Small intestine (tissue), 7 donors: ENCODE data around the gene DNMT3L. TPM values are rescaled to one million over a fixed set of nuclear protein-coding genes. Genes with fewer than 3 reads are reported as not detected.

Source experiments
- DNase-seq, 2 donors: peaks; one replicate each; pipeline versions ENCODE4 v3.0.0 to v3.0.0-alpha.2; 2013
- FAIRE-seq: peaks from 2 replicates; lab custom pipeline; 2012; peaks lifted over from hg19 to GRCh38; lab: Jason Lieb, UNC
- H3K27ac ChIP-seq, 3 donors: one replicate each; pipeline ENCODE4 v1.5.1; 2013; ENCODE audit warnings: low read length in 2 of 3, mild to moderate bottlenecking in 2 of 3, control low read depth in 1 of 3, inconsistent platforms in 1 of 3, low read depth in 1 of 3, moderate library complexity in 1 of 3
- H3K27me3 ChIP-seq, 3 donors: one replicate each; pipeline ENCODE4 v1.6.1; 2013; ENCODE audit warnings: low read length in 3 of 3, inconsistent platforms in 1 of 3; ENCODE audit not compliant: control insufficient read depth in 3 of 3, insufficient read depth in 3 of 3
- H3K36me3 ChIP-seq, 3 donors: one replicate each; pipeline ENCODE4 v1.6.1; 2013; ENCODE audit warnings: low read length in 3 of 3, inconsistent platforms in 1 of 3, low read depth in 1 of 3, mild to moderate bottlenecking in 1 of 3, moderate library complexity in 1 of 3; ENCODE audit not compliant: control insufficient read depth in 3 of 3, insufficient read depth in 2 of 3
- H3K4me1 ChIP-seq, 3 donors: one replicate each; pipeline ENCODE4 v1.6.1; 2013; ENCODE audit warnings: low read length in 2 of 3, inconsistent platforms in 1 of 3, low read depth in 1 of 3, mild to moderate bottlenecking in 1 of 3, moderate library complexity in 1 of 3; ENCODE audit not compliant: control insufficient read depth in 3 of 3, insufficient read depth in 2 of 3
- H3K4me3 ChIP-seq, 3 donors: one replicate each; pipeline ENCODE4 v1.5.1; 2013; ENCODE audit warnings: low read length in 3 of 3, control low read depth in 1 of 3, inconsistent platforms in 1 of 3, low read depth in 1 of 3, mild to moderate bottlenecking in 1 of 3, moderate library complexity in 1 of 3
- H3K9me3 ChIP-seq, 2 donors: one replicate each; pipeline ENCODE4 v1.6.1; 2013; ENCODE audit warnings: low read depth in 1 of 2, low read length in 1 of 2; ENCODE audit not compliant: control insufficient read depth in 2 of 2, insufficient read depth in 1 of 2
- WGBS, 3 donors: extraction: QIAGEN DNeasy Blood & Tissue Kit; methylation state at CpG; one replicate each; pipeline ENCODE4 v1.1.7; 2013; 5-methylcytosine and 5-hydroxymethylcytosine counted together
- polyA plus RNA-seq, 4 donors: library from polyadenylated mRNA; stranded (reverse) in 3 of 4; unstranded in 1 of 4; fragments of 200-250 nt in 3 of 4; fragments of 120-200 nt in 1 of 4; gene quantifications; one replicate each; pipeline versions ENCODE4 v1.2.1 to v1.2.3, GENCODE V29; 2013
- donor health status: healthy with polysubstance abuse.
- donor health status: control.
- donor health status: control.
- donor health status: Bipolar disorder and iron deficiency.
- donor health status: healthy.

The DNMT3L gene
- polyA plus RNA-seq, 4 donors, result 0.07 TPM; not detected in 3

DNA sequence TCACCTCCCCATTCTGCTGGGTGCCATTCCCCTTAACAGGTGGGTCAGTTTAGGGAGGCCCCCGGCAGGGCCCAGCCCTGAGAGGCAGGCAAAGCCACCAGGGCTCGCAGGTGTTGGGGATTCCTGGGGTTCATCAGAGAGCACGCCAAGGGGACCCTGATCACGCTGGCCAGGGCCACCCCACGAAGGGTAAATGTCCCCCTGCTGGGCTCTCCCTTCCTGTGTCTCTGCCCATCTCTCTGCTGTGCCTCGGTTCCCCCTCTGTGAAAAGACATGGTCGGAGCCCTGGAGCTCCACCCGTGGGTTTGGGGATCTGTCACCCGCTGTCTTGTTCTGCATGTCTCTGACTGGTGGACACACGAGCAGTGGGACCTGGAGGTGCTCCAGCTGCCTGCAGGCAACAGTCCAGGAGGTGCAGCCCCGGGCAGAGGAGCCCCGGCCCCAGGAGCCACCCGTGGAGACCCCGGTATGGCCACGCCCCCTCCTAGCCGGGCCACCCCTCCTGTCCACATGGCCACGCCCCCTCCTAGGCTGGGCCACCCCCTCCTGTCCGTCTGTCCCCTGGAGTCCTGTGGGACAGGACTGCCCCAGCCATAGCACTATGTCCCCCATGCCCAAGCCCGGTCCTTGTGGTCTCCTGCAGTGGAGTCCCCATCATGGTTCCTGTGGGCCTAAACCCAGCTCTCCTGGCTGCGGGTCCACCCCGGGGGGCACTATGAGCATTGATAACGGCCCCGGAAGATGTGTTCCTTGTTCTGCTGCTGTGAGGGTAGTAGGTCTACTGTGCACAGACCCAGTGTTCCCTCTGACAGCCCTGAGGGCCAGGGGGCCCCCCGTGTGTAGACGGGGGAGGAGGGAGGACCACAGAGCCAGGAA, 30.5 kb upstream of the DNMT3L start:
- WGBS, 3 donors, result 53 to 65% (median 60%) methylated on average over 20 to 25 of the region's 25 CpGs

DNA sequence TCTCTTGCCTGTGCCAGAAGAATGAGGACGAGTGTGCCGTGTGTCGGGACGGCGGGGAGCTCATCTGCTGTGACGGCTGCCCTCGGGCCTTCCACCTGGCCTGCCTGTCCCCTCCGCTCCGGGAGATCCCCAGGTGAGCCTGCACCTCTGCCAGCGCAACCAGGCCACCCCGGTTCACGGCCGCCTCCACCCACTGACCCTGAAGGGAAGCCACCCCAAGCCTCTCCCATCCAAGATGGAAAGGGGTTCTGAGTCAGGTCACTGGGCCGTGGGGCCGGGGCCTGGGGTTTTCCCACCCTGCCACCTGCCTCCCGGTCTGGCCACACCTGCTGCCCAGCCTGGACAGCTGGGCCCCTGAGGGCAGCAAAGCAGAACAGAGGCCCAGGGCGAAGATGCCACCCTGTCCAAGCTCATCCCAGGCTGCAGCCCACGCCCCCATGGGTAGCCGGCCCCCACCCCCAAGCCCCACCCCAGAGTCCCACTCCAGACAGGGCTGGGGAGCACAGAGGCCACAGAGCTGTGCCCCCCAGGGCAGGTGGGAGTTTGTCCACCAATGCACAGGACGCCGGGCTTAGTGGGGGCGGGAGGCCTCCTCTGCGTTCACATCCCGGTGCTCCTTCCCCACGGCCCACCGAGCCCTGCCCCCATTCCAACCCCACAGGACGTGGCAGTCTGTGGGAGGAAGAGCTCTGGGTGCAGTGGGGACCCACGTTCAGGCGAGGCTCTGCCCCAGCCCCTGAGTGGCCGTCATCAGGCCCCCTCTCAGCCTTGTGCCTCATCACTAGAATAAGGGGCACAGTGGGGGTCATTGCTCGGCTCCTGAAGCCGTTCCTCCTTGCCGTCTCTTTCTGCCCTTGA, 29.6 kb upstream of the DNMT3L start:
- DNase-seq (no peak), FAIRE-seq (no peak)
- peaks cover 0 to 12% (median 0%) of the 10 kb centered on the region in 3 donors for H3K4me1 ChIP-seq
- no peaks in the 10 kb centered on the region for H3K36me3 ChIP-seq
- no peak overlapping the region for H3K4me3 ChIP-seq
- peaks cover 0 to 8% (median 0%) of the 10 kb centered on the region in 3 donors for H3K27me3 ChIP-seq
- H3K9me3 ChIP-seq, result no peaks in the 10 kb centered on the region
- WGBS, 3 donors, result 67 to 83% (median 75%) methylated on average over 31 to 33 of the region's 33 CpGs
- H3K27ac ChIP-seq, result no peak overlapping the region

More for the DNA sequence above, 30.5 kb upstream of the DNMT3L start:
- no peaks in the 10 kb centered on the region for H3K36me3 ChIP-seq
- H3K9me3 ChIP-seq, result no peaks in the 10 kb centered on the region
- H3K4me3 ChIP-seq, result no peak overlapping the region
- no peak overlapping the region for H3K27ac ChIP-seq
- no peak for FAIRE-seq
- DNase-seq, result no peak
- no peaks in the 10 kb centered on the region for H3K27me3 ChIP-seq
- H3K4me1 ChIP-seq, result peaks cover 0 to 12% (median 0%) of the 10 kb centered on the region in 3 donors

DNA sequence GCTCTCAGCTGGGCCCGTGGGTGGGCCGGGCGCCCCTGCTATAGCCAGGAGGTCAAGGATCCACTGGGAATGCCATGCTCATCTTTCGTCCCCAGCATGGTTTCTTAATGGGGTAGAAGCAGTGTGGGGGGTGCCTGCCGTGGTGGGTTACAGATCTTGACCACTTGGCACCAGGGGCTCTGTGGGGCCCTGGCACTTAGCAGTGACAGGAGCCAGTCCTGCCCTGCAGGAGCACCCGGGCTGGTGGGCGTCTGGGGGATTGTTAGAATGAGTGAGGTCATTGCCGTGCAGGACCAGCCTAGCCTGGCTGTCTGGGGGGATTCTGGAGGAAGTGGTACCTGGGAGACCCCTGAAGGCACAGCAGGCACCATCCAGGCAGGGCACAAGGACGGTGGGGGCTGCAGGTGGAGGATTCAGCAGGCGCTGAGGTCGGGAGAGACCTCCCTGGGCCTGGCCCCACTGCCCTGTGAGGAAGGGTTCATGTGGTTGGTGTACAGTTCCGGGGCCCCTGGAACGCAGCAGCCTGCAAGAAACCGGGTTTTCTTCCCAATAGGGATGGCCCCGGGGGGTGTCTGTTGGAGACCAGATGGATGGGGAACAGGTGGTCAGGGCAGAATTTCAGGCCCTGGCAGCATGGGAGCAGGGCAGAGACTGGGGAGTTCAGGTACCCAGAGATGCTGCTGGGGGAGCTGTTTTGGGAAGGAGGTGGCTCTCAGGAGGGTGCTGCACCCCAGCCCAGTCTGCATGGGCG, 28.8 kb upstream of the DNMT3L start:
- H3K9me3 ChIP-seq, result no peaks in the 10 kb centered on the region
- WGBS, 3 donors, result 81 to 83% (median 82%) methylated on average over 16 of the region's 16 CpGs
- DNase-seq (no peak), FAIRE-seq (no peak)
- no peak overlapping the region for H3K27ac ChIP-seq
- peaks cover 0 to 9% (median 0%) of the 10 kb centered on the region in 3 donors for H3K4me1 ChIP-seq
- no peaks in the 10 kb centered on the region for H3K36me3 ChIP-seq
- no peak overlapping the region for H3K4me3 ChIP-seq
- H3K27me3 ChIP-seq, result peaks cover 0 to 10% (median 0%) of the 10 kb centered on the region in 3 donors

DNA sequence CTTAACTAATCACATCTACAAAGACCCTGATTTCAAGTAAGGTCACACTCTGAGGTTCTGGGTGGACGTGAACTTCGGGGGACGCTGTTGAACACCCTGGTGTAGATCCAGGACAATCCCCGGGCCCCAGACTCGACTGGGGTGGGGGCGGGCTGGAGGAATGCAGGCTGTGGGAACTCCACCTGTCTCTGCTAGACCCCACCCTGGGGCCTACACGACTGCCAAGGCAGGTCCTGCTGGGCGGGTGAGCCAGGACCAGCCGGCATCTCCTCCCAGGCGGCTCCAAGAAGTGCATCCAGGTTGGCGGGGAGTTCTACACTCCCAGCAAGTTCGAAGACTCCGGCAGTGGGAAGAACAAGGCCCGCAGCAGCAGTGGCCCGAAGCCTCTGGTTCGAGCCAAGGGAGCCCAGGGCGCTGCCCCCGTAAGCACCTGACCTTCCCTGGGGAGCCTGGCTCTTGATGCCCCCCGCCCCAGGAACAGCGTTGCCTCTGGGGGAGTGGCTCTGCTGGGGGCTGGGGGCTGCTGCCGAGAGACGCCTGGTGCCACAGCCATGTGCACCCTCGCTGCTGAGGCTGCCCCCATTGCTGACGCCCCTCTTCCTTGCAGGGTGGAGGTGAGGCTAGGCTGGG, 27.8 kb upstream of the DNMT3L start:
- Histone ChIP-seq H3K27me3 (peaks cover 0 to 10% (median 0%) of the 10 kb centered on the region in 3 donors), H3K4me1 (peaks cover 0 to 12% (median 0%) of the 10 kb centered on the region in 3 donors), H3K36me3 (no peaks in the 10 kb centered on the region), H3K27ac (no peak overlapping the region), H3K4me3 (no peak overlapping the region), H3K9me3 (no peaks in the 10 kb centered on the region)
- FAIRE-seq, result no peak
- 77 to 86% (median 84%) methylated on average over 24 of the region's 24 CpGs for WGBS, 3 donors
- no peak for DNase-seq

DNA sequence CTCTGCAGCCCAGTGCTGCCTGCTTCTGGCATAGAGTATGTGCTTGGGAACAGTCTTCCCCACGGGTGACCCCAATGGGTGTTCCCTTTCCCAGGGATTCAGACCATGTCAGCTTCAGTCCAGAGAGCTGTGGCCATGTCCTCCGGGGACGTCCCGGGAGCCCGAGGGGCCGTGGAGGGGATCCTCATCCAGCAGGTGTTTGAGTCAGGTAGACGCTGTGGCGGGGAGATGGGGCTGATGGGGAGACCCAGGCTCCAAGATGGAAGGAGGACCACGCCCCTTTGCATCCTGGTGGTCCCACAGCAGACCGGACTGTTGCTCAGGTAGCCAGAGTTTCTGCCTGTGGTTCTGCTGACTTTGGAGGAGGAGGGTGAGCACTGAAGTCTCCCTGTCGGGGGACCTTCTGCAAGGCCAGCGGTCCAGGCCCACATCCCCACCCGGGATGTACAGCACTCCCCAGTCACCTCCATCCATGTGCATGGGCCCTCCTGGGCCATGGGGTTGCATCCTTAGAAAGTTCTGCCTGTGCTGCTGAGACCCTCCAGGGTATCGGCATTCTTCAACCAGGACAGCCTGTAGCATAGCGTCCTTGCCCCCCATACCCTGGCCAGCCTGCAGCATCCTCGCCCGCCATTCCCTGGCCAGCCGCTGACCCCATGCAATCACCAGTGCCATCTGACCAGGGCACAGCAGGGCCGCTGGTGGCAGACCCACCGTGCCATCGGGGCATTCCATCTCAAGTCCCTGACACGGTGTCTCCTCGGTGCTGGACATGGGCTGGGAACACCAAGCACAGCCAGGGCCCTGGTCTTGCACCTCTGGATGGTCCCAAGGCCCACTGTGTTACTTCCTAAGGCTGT, 26.8 kb upstream of the DNMT3L start:
- no peaks in the 10 kb centered on the region for H3K9me3 ChIP-seq
- no peak overlapping the region for H3K4me3 ChIP-seq
- peaks cover 0 to 9% (median 0%) of the 10 kb centered on the region in 3 donors for H3K4me1 ChIP-seq
- no peak overlapping the region for H3K27ac ChIP-seq
- WGBS, 3 donors, result 85 to 91% (median 90%) methylated on average over 21 to 23 of the region's 23 CpGs
- H3K36me3 ChIP-seq, result no peaks in the 10 kb centered on the region
- H3K27me3 ChIP-seq, result peaks cover 0 to 10% (median 0%) of the 10 kb centered on the region in 3 donors
- DNase-seq, result no peak
- no peak for FAIRE-seq

DNA sequence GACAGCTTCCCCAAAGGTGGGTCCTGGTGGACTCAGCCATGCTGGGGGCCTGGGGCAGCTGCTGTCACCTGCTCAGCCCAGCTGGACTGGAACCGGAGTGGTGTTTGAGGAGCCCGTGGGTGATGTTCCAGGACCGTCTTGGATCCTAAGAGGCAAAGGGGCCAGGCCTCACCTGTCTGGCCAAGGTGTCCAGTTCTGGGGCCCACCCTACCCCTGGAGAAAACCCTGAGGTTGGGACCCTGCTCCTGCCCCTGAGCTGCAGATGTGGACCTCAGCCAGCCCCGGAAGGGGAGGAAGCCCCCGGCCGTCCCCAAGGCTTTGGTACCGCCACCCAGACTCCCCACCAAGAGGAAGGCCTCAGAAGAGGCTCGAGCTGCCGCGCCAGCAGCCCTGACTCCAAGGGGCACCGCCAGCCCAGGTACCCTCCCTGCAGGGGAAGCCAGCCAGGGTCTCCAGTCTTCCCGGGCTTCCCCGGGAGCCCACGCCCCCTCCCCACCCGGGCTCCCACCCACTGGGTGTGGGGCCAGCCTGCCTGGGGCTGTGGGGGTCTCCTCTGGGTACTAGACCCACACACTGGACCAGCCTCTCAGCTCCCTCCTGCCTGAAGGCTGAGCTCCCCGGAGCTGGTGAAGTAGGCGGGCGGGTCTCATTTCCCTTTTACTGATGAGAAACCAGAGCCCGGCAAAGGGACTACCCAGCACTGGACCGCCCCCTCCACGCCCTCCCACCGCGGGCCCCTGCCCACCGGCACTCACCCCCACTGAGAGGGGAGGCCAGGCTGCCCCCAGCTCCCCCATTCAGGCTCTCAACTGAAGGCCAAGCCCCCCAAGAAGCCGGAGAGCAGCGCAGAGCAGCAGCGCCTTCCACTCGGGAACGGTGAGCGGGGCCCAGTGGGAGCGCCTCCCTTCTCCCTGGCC, 25.3 kb upstream of the DNMT3L start:
- Histone ChIP-seq H3K4me3 (no peak overlapping the region), H3K27me3 (peaks cover 0 to 10% (median 0%) of the 10 kb centered on the region in 3 donors), H3K36me3 (no peaks in the 10 kb centered on the region), H3K27ac (no peak overlapping the region), H3K9me3 (no peaks in the 10 kb centered on the region), H3K4me1 (peaks cover 0 to 9% (median 0%) of the 10 kb centered on the region in 3 donors)
- DNase-seq, result no peak
- FAIRE-seq, result no peak
- WGBS, 3 donors, result 68 to 77% (median 76%) methylated on average over 28 to 31 of the region's 31 CpGs
